HEK293T (cell line): ENCODE data around the gene PKD1L1.

Experiments used
- ARNT ChIP-seq: fragments of 450-650 bp; IDR thresholded peaks from 2 replicates; pipeline ENCODE4 v1.6.1; 2017; ENCODE audit warnings: mild to moderate bottlenecking
- FOXM1 ChIP-seq: fragments of 450-650 bp; IDR thresholded peaks from 2 replicates; pipeline ENCODE4 v1.6.1; 2017; ENCODE audit warnings: mild to moderate bottlenecking, borderline replicate concordance
- SP1 ChIP-seq: fragments of 450-650 bp; IDR thresholded peaks from 2 replicates; pipeline ENCODE4 v1.6.1; 2017
- ZNF384 ChIP-seq: fragments of 450-650 bp; IDR thresholded peaks from 2 replicates; pipeline ENCODE4 v1.6.1; 2016

- no peak for TF ChIP-seq FOXM1
- TF ChIP-seq ZNF384: no peak
- TF ChIP-seq SP1: no peak
- TF ChIP-seq ARNT: no peak
Observed at GRCh38 chr7:47914717-47915615, 33.3 kb downstream of the PKD1L1 start.
